Neural progenitor cell (in vitro differentiated cells): Measurements from ENCODE around the gene FAM199X. TPM values are rescaled to one million over a fixed set of nuclear protein-coding genes. Genes with fewer than 3 reads are reported as not detected.
A peak's percentile ranks its signal among the peaks of the same experiment; 100 is the strongest.
"Not testable (repeated sequence)": the region's sequence is repeated elsewhere in the genome, so short reads cannot be mapped to it uniquely, and the experiment has no call there.

ENCODE experiments used
- DNase-seq: peaks from one replicate; pipeline ENCODE4 v3.0.0-alpha.2; 2016; ENCODE audit warnings: low spot score
- H2AFZ ChIP-seq: fragments of 200-600 bp; sonication (generic); replicated peaks from 2 replicates; pipeline ENCODE4 v1.6.1; 2016; ENCODE audit warnings: antibody characterized with exemption
- H3F3A ChIP-seq: fragments of 200-600 bp; sonication (generic); 2 replicates; pipeline ENCODE4 v1.6.1; 2016; ENCODE audit warnings: antibody characterized with exemption, low read depth
- H3K27ac ChIP-seq: fragments of 200-600 bp; sonication (generic); 2 replicates; pipeline ENCODE4 v1.5.1; 2016; ENCODE audit warnings: mild to moderate bottlenecking
- H3K27me3 ChIP-seq: fragments of 200-600 bp; sonication (generic); 2 replicates; pipeline ENCODE4 v1.6.1; 2016; ENCODE audit warnings: mild to moderate bottlenecking, moderate library complexity
- H3K36me3 ChIP-seq: fragments of 200-600 bp; sonication (generic); 2 replicates; pipeline ENCODE4 v1.5.1; 2016
- H3K4me1 ChIP-seq: fragments of 200-600 bp; sonication (generic); 2 replicates; pipeline ENCODE4 v1.6.1; 2016; ENCODE audit warnings: mixed run types
- H3K4me2 ChIP-seq: fragments of 200-600 bp; sonication (generic); 2 replicates; pipeline ENCODE4 v1.6.1; 2016
- H3K4me3 ChIP-seq: fragments of 200-600 bp; sonication (generic); 2 replicates; pipeline ENCODE4 v1.5.1; 2016
- H3K79me2 ChIP-seq: fragments of 200-600 bp; sonication (generic); 2 replicates; pipeline ENCODE4 v1.6.1; 2016; ENCODE audit warnings: low read depth
- H3K9ac ChIP-seq: fragments of 200-600 bp; sonication (generic); 2 replicates; pipeline ENCODE4 v1.6.1; 2016
- H3K9me3 ChIP-seq: fragments of 200-600 bp; sonication (generic); 2 replicates; pipeline ENCODE4 v1.5.1; 2016; ENCODE audit warnings: low read depth
- H4K20me1 ChIP-seq: fragments of 200-600 bp; sonication (generic); 2 replicates; pipeline ENCODE4 v1.6.1; 2016; ENCODE audit warnings: low read depth
- H3K27ac Mint-ChIP-seq: 3 replicates; pipeline ENCODE4 v1.8.0; 2021; ENCODE audit warnings: mixed read lengths
- H3K27me3 Mint-ChIP-seq: 2 replicates; pipeline ENCODE4 v1.8.0; 2022; ENCODE audit warnings: low read depth, mild to moderate bottlenecking, inconsistent platforms, moderate library complexity, mixed read lengths; ENCODE audit not compliant: insufficient read depth
- H3K36me3 Mint-ChIP-seq: 3 replicates; pipeline ENCODE4 v1.8.0; 2021; ENCODE audit warnings: mixed read lengths
- H3K4me1 Mint-ChIP-seq: 3 replicates; pipeline ENCODE4 v1.8.0; 2021; ENCODE audit warnings: mixed read lengths
- H3K4me3 Mint-ChIP-seq: 3 replicates; pipeline ENCODE4 v1.8.0; 2021; ENCODE audit warnings: mild to moderate bottlenecking, moderate library complexity, mixed read lengths
- H3K9me3 Mint-ChIP-seq: 3 replicates; pipeline ENCODE4 v1.8.0; 2020; ENCODE audit warnings: mixed read lengths
- CTCF ChIP-seq: fragments of 200-600 bp; sonication (generic); IDR thresholded peaks from 2 replicates; pipeline ENCODE4 v1.5.1; 2017; ENCODE audit warnings: antibody characterized with exemption, mild to moderate bottlenecking
- EZH2 ChIP-seq: fragments of 200-600 bp; sonication (generic); IDR thresholded peaks from 2 replicates; pipeline ENCODE4 v1.6.1; 2017; ENCODE audit warnings: antibody characterized with exemption, mild to moderate bottlenecking, moderate library complexity
- EZH2phosphoT487 ChIP-seq: fragments of 200-600 bp; sonication (generic); IDR thresholded peaks from 2 replicates; pipeline ENCODE4 v1.6.1; 2017; ENCODE audit warnings: antibody characterized with exemption
- total RNA-seq: library from RNA; depleted of rRNA; stranded (reverse); fragments of >200 nt; gene quantifications from 2 replicates; pipeline ENCODE4 v1.2.3, GENCODE V29; 2015; ENCODE audit warnings: low replicate concordance

Gene FAM199X
- total RNA-seq, 1 donor from 2014 or later = 28.8 TPM

GRCh38 chrX:104195489-104196084, 29.3 kb downstream of the FAM199X start:
- H3K27me3 Mint-ChIP-seq = no peaks in the 10 kb centered on the region
- no peaks in the 10 kb centered on the region for H3K4me1 Mint-ChIP-seq
- Histone ChIP-seq H3K27me3 (no peaks in the 10 kb centered on the region), H3K9me3 (no peaks in the 10 kb centered on the region), H3K36me3 (no peaks in the 10 kb centered on the region), H3K4me3 (no peak overlapping the region), H3F3A (no peaks in the 10 kb centered on the region), H3K4me2 (no peak overlapping the region), H3K9ac (no peak overlapping the region), H3K79me2 (no peaks in the 10 kb centered on the region), H3K27ac (no peak overlapping the region), H4K20me1 (no peaks in the 10 kb centered on the region), H2AFZ (no peak overlapping the region), H3K4me1 (no peaks in the 10 kb centered on the region)
- no peak overlapping the region for H3K4me3 Mint-ChIP-seq
- no peak overlapping the region for H3K27ac Mint-ChIP-seq
- no peaks in the 10 kb centered on the region for H3K9me3 Mint-ChIP-seq
- no peak for TF ChIP-seq EZH2phosphoT487
- peak; percentile 79 for TF ChIP-seq CTCF
- H3K36me3 Mint-ChIP-seq = peaks cover 8% of the 10 kb centered on the region
- peak; percentile 36 for DNase-seq

GRCh38 chrX:104205548-104205947, 39.3 kb downstream of the FAM199X start:
- H3K9me3 ChIP-seq = no peaks in the 10 kb centered on the region
- no peak overlapping the region for H3K4me3 ChIP-seq
- Mint-ChIP-seq H3K27me3 (no peaks in the 10 kb centered on the region), H3K27ac (no peak overlapping the region), H3K4me3 (no peak overlapping the region), H3K9me3 (no peaks in the 10 kb centered on the region), H3K36me3 (peaks cover 1% of the 10 kb centered on the region), H3K4me1 (no peaks in the 10 kb centered on the region)
- H2AFZ ChIP-seq = no peak overlapping the region
- no peak overlapping the region for H3K4me2 ChIP-seq
- H3F3A ChIP-seq = no peaks in the 10 kb centered on the region
- H3K79me2 ChIP-seq = no peaks in the 10 kb centered on the region
- TF ChIP-seq CTCF = no peak
- TF ChIP-seq EZH2phosphoT487 = no peak
- no peak for TF ChIP-seq EZH2
- no peaks in the 10 kb centered on the region for H3K36me3 ChIP-seq
- no peaks in the 10 kb centered on the region for H4K20me1 ChIP-seq
- peaks cover 11% of the 10 kb centered on the region for H3K27me3 ChIP-seq
- no peaks in the 10 kb centered on the region for H3K4me1 ChIP-seq
- no peak overlapping the region for H3K9ac ChIP-seq
- DNase-seq = no peak
- no peak overlapping the region for H3K27ac ChIP-seq

GRCh38 chrX:104211187-104211586, 44.9 kb downstream of the FAM199X start:
- Histone ChIP-seq H3K27ac (no peak overlapping the region), H3F3A (no peaks in the 10 kb centered on the region), H3K27me3 (peaks cover 14% of the 10 kb centered on the region), H3K4me2 (no peak overlapping the region), H3K4me1 (no peaks in the 10 kb centered on the region), H3K36me3 (no peaks in the 10 kb centered on the region), H3K4me3 (no peak overlapping the region), H4K20me1 (no peaks in the 10 kb centered on the region), H3K79me2 (no peaks in the 10 kb centered on the region), H3K9me3 (no peaks in the 10 kb centered on the region), H2AFZ (no peak overlapping the region), H3K9ac (no peak overlapping the region)
- no peaks in the 10 kb centered on the region for H3K9me3 Mint-ChIP-seq
- H3K27me3 Mint-ChIP-seq = no peaks in the 10 kb centered on the region
- H3K4me1 Mint-ChIP-seq = no peaks in the 10 kb centered on the region
- DNase-seq = no peak
- no peaks in the 10 kb centered on the region for H3K36me3 Mint-ChIP-seq
- no peak overlapping the region for H3K4me3 Mint-ChIP-seq
- no peak for TF ChIP-seq CTCF
- TF ChIP-seq EZH2 = no peak
- no peak for TF ChIP-seq EZH2phosphoT487
- no peak overlapping the region for H3K27ac Mint-ChIP-seq

- not testable (repeated sequence) for H2AFZ ChIP-seq, H3K9ac ChIP-seq, H4K20me1 ChIP-seq, H3K27me3 Mint-ChIP-seq, H3K4me3 Mint-ChIP-seq, H3K4me1 Mint-ChIP-seq, H3K36me3 Mint-ChIP-seq, H3K27ac Mint-ChIP-seq, H3K79me2 ChIP-seq, H3K4me2 ChIP-seq, H3F3A ChIP-seq, DNase-seq, H3K36me3 ChIP-seq, H3K27me3 ChIP-seq, H3K9me3 ChIP-seq, H3K9me3 Mint-ChIP-seq, H3K4me1 ChIP-seq, H3K4me3 ChIP-seq, H3K27ac ChIP-seq
Measured at GRCh38 chrX:104230060-104230459, 63.8 kb downstream of the FAM199X start.

Other genes starting within 250 kb of the FAM199X start
- 30.2 and 47.4 TPM in 2 replicates for gene TMSB15B, start 203.8 kb upstream of the FAM199X start, total RNA-seq
- gene H2BW1, start 152.7 kb upstream of the FAM199X start, total RNA-seq = not detected in 2 replicates
- not detected in 2 replicates for gene H2BW2, start 126.5 kb upstream of the FAM199X start, total RNA-seq
- gene TMSB15C, start 90.2 kb upstream of the FAM199X start, total RNA-seq = 18.8 and 20.6 TPM in 2 replicates
- 4.6 and 5.1 TPM in 2 replicates for gene ZCCHC18, start 53.9 kb upstream of the FAM199X start, total RNA-seq
- 4.0 and 4.4 TPM in 2 replicates for gene SLC25A53, start 9.4 kb upstream of the FAM199X start, total RNA-seq
- gene ESX1, start 88.5 kb downstream of the FAM199X start, total RNA-seq = not detected in 2 replicates